H1 (cell line): ENCODE data around the gene C2orf76. TPM values are rescaled to one million over a fixed set of nuclear protein-coding genes. Genes with fewer than 3 reads are reported as not detected.

ENCODE experiments used
- RAD21 ChIP-seq, 2 experiments: IDR thresholded peaks in 1 of 2; conservative IDR thresholded peaks in 1 of 2; 2 replicates each; pipeline ENCODE4 v1.6.1; 2011; ENCODE audit warnings: low read depth in 2 of 2, low read length in 2 of 2, improper control_type of control experiment in 1 of 2, inconsistent platforms in 1 of 2, mild to moderate bottlenecking in 1 of 2, moderate library complexity in 1 of 2
- polyA plus RNA-seq, 7 experiments: library from polyadenylated mRNA; depleted of rRNA in 3 of 7; stranded (reverse) in 5 of 7; unstranded in 2 of 7; fragments of >200 nt in 5 of 7; fragments of 200-250 nt in 2 of 7; gene quantifications; 1 replicate in 5 of 7; 2 replicates in 1 of 7; 4 replicates in 1 of 7; pipeline versions ENCODE4 v1.2.1 to v1.2.3, GENCODE V29; 2011 to 2013; ENCODE audit warnings: missing spikeins in 2 of 7, mixed read lengths in 2 of 7
- total RNA-seq: library from RNA; stranded (reverse); fragmentation: NEBNext Ultra II Directional; extraction: Animal tissue kit (Norgen Biotek cat#: 25700); gene quantifications from 2 replicates; pipeline ENCODE4 v1.2.1, GENCODE V29; 2021

C2orf76 gene
- total and polyA plus RNA-seq, 2 of the 8 experiments (the other 6 are each of a cell fraction or from before 2014, with no cell fraction given): 4.4 to 5.0 TPM

DNA sequence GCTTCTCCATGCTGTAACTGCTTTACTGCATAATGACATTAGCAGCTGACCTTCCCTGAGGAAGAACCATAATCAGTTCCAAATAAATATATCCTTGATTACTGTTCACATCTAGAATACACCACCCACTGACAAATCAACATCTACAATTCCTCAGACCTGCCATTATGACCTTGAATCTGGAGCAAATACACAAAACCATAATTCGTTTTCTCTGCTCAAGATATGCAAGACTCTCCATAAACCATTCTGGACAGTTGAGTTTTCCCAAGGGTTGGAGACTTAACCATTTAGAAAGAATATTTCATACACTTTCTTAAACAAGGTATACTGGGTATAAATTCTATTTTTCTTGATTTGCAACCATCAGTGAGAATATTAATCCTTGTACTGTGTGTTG is 11.8 kb downstream of the C2orf76 start (continued):
- no peak for TF ChIP-seq RAD21 (IDR thresholded peaks at IDR 0.05 in 1 of 2, conservative IDR thresholded peaks at IDR 0.05 in 1 of 2; ENCODE audit: low read depth in 2 of 2, low read length in 2 of 2)
